ENCODE results near the gene MIEF2. TPM values are rescaled to one million over a fixed set of nuclear protein-coding genes. Genes with fewer than 3 reads are reported as not detected.

MIEF2 gene
- total and polyA plus RNA-seq, 2 donors (not counting 1 experiment from before 2014, with no cell fraction given), result 13.3 to 18.7 TPM

DNA sequence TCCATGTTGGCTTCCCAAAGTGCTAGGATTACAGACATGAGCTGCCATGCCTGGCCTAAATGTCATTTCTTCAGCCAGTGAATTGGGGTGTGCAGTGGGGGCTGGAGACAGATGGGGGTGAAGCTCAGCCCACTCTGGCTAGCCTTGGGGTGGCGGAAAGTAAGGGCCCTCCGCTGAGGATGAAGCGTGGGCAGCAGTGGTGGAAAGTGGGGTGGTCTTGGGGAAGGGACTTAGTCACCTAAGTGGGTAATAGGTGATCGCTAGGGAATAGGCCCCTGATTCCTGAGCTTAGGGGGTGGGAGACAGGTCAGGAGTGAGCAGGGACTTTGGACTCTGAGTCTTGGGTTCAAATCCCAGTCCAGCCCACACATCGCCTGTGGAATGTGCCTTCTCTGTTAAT lies 32.8 kb upstream of the MIEF2 start:
- Histone ChIP-seq H3K4me1 (ENCODE audit: control insufficient read depth in 2 of 2, insufficient read depth in 2 of 2, low read length in 2 of 2) (peaks cover 10 to 16% of the 10 kb centered on the region in 2 donors), H2AFZ (ENCODE audit: insufficient read depth, low read depth, low read length, poor library complexity, severe bottlenecking) (no peak overlapping the region), H3K79me2 (ENCODE audit: control insufficient read depth, insufficient read depth, low read length) (peaks cover 13% of the 10 kb centered on the region), H3K27me3 (replicated peaks in 1 of 4; ENCODE audit: control extremely low read depth in 1 of 4, control insufficient read depth in 3 of 4, insufficient read depth in 4 of 4, low read length in 3 of 4) (no peaks in the 10 kb centered on the region), H3K4me3 (ENCODE audit: control extremely low read depth in 1 of 5, extremely low read depth in 1 of 5, insufficient read depth in 1 of 5, low read depth in 2 of 5, low read length in 4 of 5) (no peak overlapping the region), H3K27ac (ENCODE audit: low read length in 2 of 2) (no peak overlapping the region), H3K9ac (ENCODE audit: low read length) (no peak overlapping the region), H4K20me1 (ENCODE audit: control insufficient read depth, insufficient read depth, low read length, poor library complexity, severe bottlenecking) (no peaks in the 10 kb centered on the region), H3K4me2 (replicated peaks; ENCODE audit: low read depth, low read length, poor library complexity, severe bottlenecking) (no peak overlapping the region), H3K36me3 (replicated peaks in 1 of 2; ENCODE audit: control extremely low read depth in 1 of 2, control insufficient read depth in 1 of 2, extremely low read depth in 1 of 2, insufficient read depth in 2 of 2, low read length in 1 of 2) (no peaks in the 10 kb centered on the region), H3K9me3 (ENCODE audit: control extremely low read depth in 1 of 3, control insufficient read depth in 2 of 3, insufficient read depth in 1 of 3, low read length in 2 of 3) (no peaks in the 10 kb centered on the region)
- H3K9me3 Mint-ChIP-seq (ENCODE audit: insufficient read depth), result no peaks in the 10 kb centered on the region
- H3K4me3 Mint-ChIP-seq, result no peak overlapping the region
- H3K27me3 Mint-ChIP-seq, result no peaks in the 10 kb centered on the region
- no peak overlapping the region for H3K27ac Mint-ChIP-seq
- intact Hi-C loops (cut with micrococcal nuclease), result no loop called here
- TF ChIP-seq EZH2 (IDR thresholded peaks at IDR 0.05; ENCODE audit: borderline replicate concordance, insufficient read depth, low read depth, low read length, poor library complexity, severe bottlenecking) (no peak), CTCF (IDR thresholded peaks at IDR 0.05) (no peak)
- ATAC-seq (ENCODE audit: low read depth) (no peak), DNase-seq (no peak)
- WGBS (ENCODE audit: insufficient coverage), result 95% methylated on average over 4 of the region's 5 CpGs
- POLR2A ChIA-PET, result no interaction called here
- H3K4me1 Mint-ChIP-seq, result peaks cover 10% of the 10 kb centered on the region
- CTCF ChIA-PET, result no interaction called here

DNA sequence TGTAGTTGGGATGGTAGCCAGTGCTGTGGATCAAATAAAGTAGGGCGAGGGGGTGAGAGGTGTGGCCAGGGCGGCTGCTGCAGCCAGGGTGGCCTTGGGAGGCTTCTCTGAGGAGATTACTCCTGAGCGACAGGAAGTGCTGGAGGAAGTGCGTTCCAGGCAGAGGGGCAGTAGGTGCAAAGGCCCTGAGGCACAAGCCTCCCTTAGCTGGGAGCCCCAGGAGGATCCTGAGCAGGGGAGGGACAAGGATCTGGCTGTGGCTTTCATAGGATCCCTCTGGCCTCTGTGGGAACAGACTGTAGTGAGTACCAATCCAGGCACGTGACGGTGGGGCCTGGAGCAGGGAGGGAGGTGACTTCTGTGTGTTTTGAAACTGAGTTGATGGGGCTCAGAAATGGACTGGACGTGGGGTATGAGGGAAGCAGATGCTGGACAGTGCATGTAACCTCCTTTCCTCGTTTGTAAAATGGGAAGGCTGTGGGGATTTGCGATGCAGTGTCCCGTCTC lies 32.2 kb upstream of the MIEF2 start:
- no peak for ATAC-seq (ENCODE audit: low read depth)
- Histone ChIP-seq H4K20me1 (ENCODE audit: control insufficient read depth, insufficient read depth, low read length, poor library complexity, severe bottlenecking) (no peaks in the 10 kb centered on the region), H3K27ac (ENCODE audit: low read length in 2 of 2) (no peak overlapping the region), H3K79me2 (ENCODE audit: control insufficient read depth, insufficient read depth, low read length) (peaks cover 13% of the 10 kb centered on the region), H3K4me1 (ENCODE audit: control insufficient read depth in 2 of 2, insufficient read depth in 2 of 2, low read length in 2 of 2) (peaks cover 10 to 16% of the 10 kb centered on the region in 2 donors), H3K36me3 (replicated peaks in 1 of 2; ENCODE audit: control extremely low read depth in 1 of 2, control insufficient read depth in 1 of 2, extremely low read depth in 1 of 2, insufficient read depth in 2 of 2, low read length in 1 of 2) (no peaks in the 10 kb centered on the region), H3K4me2 (replicated peaks; ENCODE audit: low read depth, low read length, poor library complexity, severe bottlenecking) (no peak overlapping the region), H3K9me3 (ENCODE audit: control extremely low read depth in 1 of 3, control insufficient read depth in 2 of 3, insufficient read depth in 1 of 3, low read length in 2 of 3) (no peaks in the 10 kb centered on the region), H3K9ac (ENCODE audit: low read length) (no peak overlapping the region), H3K4me3 (ENCODE audit: control extremely low read depth in 1 of 5, extremely low read depth in 1 of 5, insufficient read depth in 1 of 5, low read depth in 2 of 5, low read length in 4 of 5) (no peak overlapping the region), H3K27me3 (replicated peaks in 1 of 4; ENCODE audit: control extremely low read depth in 1 of 4, control insufficient read depth in 3 of 4, insufficient read depth in 4 of 4, low read length in 3 of 4) (no peaks in the 10 kb centered on the region), H2AFZ (ENCODE audit: insufficient read depth, low read depth, low read length, poor library complexity, severe bottlenecking) (no peak overlapping the region)
- intact Hi-C loops (cut with micrococcal nuclease), result no loop called here
- H3K27me3 Mint-ChIP-seq, result no peaks in the 10 kb centered on the region
- no peak overlapping the region for H3K27ac Mint-ChIP-seq
- H3K4me3 Mint-ChIP-seq, result no peak overlapping the region
- H3K9me3 Mint-ChIP-seq (ENCODE audit: insufficient read depth), result no peaks in the 10 kb centered on the region
- no peak for TF ChIP-seq EZH2 (IDR thresholded peaks at IDR 0.05; ENCODE audit: borderline replicate concordance, insufficient read depth, low read depth, low read length, poor library complexity, severe bottlenecking)
- WGBS (ENCODE audit: insufficient coverage), result 98% methylated on average over 10 of the region's 10 CpGs
- peaks cover 10% of the 10 kb centered on the region for H3K4me1 Mint-ChIP-seq
- ChIA-PET POLR2A (no interaction called here), CTCF (interaction anchor here (1.0 kb wide), 1 partner anchor 12 kb away, joined by 3 read pairs; no protein-coding TSS in a partner anchor)
- no peak for DNase-seq

All from B cell (primary cell).